Astrocyte of the spinal cord (primary cell): ENCODE data around the gene ADGRB3.
"Not testable (repeated sequence)": the region's sequence is repeated elsewhere in the genome, so short reads cannot be mapped to it uniquely, and the experiment has no call there.

Experiments used
- DNase-seq: peaks from one replicate; pipeline ENCODE4 v3.0.0; 2011; ENCODE audit warnings: low read depth, low spot score
- H3K4me3 ChIP-seq: 2 replicates; pipeline ENCODE4 v1.5.1; 2011; ENCODE audit warnings: low read depth, mild to moderate bottlenecking, low read length, moderate library complexity
- in situ Hi-C: cut with HindIII; loops from 2 replicates; pipeline ENCODE4 v1.10.0; 2017; ENCODE audit warnings: low sequenced_read_pairs
- TF ChIP-seq, protein P1 (sequence below): IDR thresholded peaks from 2 replicates; pipeline ENCODE4 v1.5.1; 2012; ENCODE audit warnings: low read depth, mild to moderate bottlenecking, low read length, inconsistent platforms

ADGRB3 gene

GRCh38 chr6:68737061-68737460 lies 102.0 kb downstream of the ADGRB3 start:
- H3K4me3 ChIP-seq: no peak overlapping the region
- TF ChIP-seq, protein P1, sequence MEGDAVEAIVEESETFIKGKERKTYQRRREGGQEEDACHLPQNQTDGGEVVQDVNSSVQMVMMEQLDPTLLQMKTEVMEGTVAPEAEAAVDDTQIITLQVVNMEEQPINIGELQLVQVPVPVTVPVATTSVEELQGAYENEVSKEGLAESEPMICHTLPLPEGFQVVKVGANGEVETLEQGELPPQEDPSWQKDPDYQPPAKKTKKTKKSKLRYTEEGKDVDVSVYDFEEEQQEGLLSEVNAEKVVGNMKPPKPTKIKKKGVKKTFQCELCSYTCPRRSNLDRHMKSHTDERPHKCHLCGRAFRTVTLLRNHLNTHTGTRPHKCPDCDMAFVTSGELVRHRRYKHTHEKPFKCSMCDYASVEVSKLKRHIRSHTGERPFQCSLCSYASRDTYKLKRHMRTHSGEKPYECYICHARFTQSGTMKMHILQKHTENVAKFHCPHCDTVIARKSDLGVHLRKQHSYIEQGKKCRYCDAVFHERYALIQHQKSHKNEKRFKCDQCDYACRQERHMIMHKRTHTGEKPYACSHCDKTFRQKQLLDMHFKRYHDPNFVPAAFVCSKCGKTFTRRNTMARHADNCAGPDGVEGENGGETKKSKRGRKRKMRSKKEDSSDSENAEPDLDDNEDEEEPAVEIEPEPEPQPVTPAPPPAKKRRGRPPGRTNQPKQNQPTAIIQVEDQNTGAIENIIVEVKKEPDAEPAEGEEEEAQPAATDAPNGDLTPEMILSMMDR: no peak
- DNase-seq: no peak
- in situ Hi-C loops: no loop called here

- in situ Hi-C loops: no loop called here
- no peak for DNase-seq
- TF ChIP-seq, protein P1: no peak
- no peak overlapping the region for H3K4me3 ChIP-seq
Measured at GRCh38 chr6:68738039-68738438, 103.0 kb downstream of the ADGRB3 start.

- no peak overlapping the region for H3K4me3 ChIP-seq
- TF ChIP-seq, protein P1: no peak
- no peak for DNase-seq
- in situ Hi-C loops: no loop called here
Measured at GRCh38 chr6:68740828-68741500, 105.9 kb downstream of the ADGRB3 start.

GRCh38 chr6:68741501-68742386 lies 106.7 kb downstream of the ADGRB3 start:
- in situ Hi-C loops: no loop called here
- H3K4me3 ChIP-seq: no peak overlapping the region
- TF ChIP-seq, protein P1: no peak
- DNase-seq: no peak

DNA sequence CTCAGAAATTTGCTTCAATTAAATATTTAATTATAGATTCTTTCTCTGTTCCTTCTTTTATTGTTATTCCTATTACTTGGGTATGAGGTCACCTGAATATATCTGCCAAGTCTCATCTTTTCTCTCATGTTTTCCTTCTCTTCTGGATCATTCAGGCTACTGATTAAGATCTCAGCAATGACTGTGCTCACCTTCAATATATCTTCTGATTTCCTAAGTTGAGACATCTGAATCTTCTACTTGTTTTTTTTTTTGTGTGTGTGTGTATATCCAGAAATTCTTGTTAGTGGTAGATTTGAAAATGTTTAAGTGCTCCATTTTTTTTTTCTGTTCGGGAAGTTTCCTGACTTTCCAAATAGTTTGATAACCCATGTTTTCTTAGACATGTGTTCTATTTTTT lies 108.0 kb downstream of the ADGRB3 start:
- no peak for DNase-seq
- in situ Hi-C loops: no loop called here
- H3K4me3 ChIP-seq: no peak overlapping the region
- TF ChIP-seq, protein P1: no peak

GRCh38 chr6:68744376-68744775 lies 109.3 kb downstream of the ADGRB3 start:
- in situ Hi-C loops, DNase-seq: not testable (repeated sequence)

DNA sequence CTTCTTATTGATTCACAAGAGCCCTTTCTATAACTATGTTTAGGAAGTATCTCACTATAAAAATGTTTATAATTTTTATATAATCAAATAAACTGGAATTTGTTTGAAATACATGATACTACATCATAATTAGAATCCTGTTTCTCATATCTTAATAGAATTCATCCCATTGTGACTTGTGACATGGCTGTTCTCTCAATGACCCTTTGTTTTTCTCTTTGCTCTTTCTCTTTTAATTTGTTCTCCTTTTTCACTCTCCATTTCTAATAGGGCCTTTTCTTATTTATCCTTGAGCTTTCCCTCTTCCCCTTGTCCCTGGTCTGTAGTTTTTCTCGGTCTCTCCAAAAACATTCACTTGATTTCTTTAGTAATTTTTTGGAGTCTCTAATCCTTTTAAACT lies 111.3 kb downstream of the ADGRB3 start:
- in situ Hi-C loops: no loop called here
- DNase-seq: no peak
- TF ChIP-seq, protein P1: no peak
- H3K4me3 ChIP-seq: no peak overlapping the region

More at GRCh38 chr6:68744376-68744775, 109.3 kb downstream of the ADGRB3 start:
- not testable (repeated sequence) for H3K4me3 ChIP-seq
